Transverse colon (tissue), 4 donors: ENCODE results near the gene TAF1C.
"Not testable (repeated sequence)": the region's sequence is repeated elsewhere in the genome, so short reads cannot be mapped to it uniquely, and the experiment has no call there.

Source experiments
- CTCF ChIP-seq, 5 experiments: fragments of 200-600 bp in 3 of 5; fragments of 450-650 bp in 2 of 5; sonication (generic) in 3 of 5; IDR thresholded peaks; 1 replicate in 2 of 5; 2 replicates in 3 of 5; pipeline ENCODE4 v1.5.1; 2016 to 2017; ENCODE audit warnings: antibody characterized with exemption in 5 of 5, inconsistent platforms in 3 of 5, mild to moderate bottlenecking in 2 of 5, moderate library complexity in 1 of 5
- POLR2A ChIP-seq: fragments of 450-650 bp; IDR thresholded peaks from one replicate; pipeline ENCODE4 v1.6.1; 2016; ENCODE audit warnings: antibody characterized with exemption, mild to moderate bottlenecking, moderate library complexity
- POLR2AphosphoS5 ChIP-seq, 3 donors: sonication (generic); formaldehyde crosslinking; IDR thresholded peaks; one replicate each; pipeline ENCODE4 v1.6.1; 2016; ENCODE audit warnings: antibody characterized with exemption in 3 of 3

DNA sequence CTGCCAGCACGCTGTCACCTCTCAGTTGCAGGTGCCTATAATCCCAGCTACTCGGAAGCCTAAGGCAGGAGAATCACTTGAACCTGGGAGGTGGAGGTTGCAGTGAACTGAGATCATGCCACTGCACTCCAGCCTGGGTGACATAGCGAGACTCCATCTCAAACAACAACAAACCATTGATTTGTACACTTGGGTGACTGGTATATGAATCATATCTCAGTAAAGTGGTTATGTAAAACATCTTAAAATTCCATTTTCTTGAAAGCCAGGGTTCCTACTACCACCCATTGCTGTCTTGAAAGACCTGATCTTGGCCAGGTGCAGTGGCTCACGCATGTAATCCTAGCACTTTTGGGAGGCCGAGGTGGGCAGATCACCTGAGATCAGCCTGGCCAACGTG is 18.3 kb upstream of the TAF1C start:
- not testable (repeated sequence) for TF ChIP-seq POLR2A; CTCF (IDR thresholded peaks at IDR 0.05); POLR2AphosphoS5 (IDR thresholded peaks at IDR 0.05)
